HG02938 (cell line): ENCODE results near the gene TRIM60.
"Not testable (repeated sequence)": the region's sequence is repeated elsewhere in the genome, so short reads cannot be mapped to it uniquely, and the experiment has no call there.

Experiments used
- ATAC-seq: cut with Tn5 transposase; IDR thresholded peaks from one replicate; pipeline ENCODE4 v1.9.1; 2021; ENCODE audit warnings: mild to moderate bottlenecking, moderate library complexity; ENCODE audit not compliant: unreplicated experiment

The TRIM60 gene

GRCh38 chr4:165031436-165032211 lies at the start of gene TRIM60:
TSS of gene TRIM60 (plus strand) at chr4:165031999. CDS start at chr4:165040073, 8,074 bp downstream.
- ATAC-seq = no peak

DNA sequence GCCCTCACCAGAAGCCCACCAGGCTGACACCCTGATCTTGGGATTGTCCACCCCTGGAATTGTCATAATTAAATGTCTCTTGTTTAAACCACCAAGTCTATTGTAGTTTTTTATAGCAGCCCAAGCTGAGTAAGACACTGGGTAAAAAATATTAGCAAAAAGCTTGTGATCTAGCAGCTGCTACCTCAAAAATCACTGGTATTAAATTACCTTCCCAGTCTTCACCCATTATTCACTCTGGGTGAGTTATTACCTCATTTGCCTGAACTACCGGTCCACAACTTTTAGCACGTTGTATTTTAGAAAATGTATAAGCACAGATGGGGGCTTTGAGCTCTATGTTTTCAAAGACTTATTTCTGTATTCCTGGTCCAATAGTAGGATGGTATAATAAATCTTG lies 42.3 kb upstream of the TRIM60 start:
- ATAC-seq = no peak

- ATAC-seq = not testable (repeated sequence)
These were observed 41.0 kb upstream of the TRIM60 start for GRCh38 chr4:164990786-164991185.

DNA sequence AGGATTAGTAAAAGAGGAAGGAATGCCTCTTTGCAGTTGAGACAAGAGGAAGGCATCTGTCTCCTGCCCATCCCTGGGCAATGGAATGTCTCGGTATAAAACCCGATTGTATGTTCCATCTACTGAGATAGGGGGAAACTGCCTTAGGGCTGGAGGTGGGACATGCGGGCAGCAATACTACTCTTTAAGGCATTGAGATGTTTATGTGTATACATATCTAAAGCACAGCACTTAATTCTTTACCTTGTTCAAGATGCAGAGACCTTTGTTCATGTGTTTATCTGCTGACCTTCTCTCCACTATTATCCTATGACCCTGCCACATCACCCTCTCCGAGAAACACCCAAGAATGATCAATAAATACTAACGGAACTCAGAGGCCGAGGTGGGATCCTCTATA lies 35.7 kb upstream of the TRIM60 start:
- not testable (repeated sequence) for ATAC-seq

DNA sequence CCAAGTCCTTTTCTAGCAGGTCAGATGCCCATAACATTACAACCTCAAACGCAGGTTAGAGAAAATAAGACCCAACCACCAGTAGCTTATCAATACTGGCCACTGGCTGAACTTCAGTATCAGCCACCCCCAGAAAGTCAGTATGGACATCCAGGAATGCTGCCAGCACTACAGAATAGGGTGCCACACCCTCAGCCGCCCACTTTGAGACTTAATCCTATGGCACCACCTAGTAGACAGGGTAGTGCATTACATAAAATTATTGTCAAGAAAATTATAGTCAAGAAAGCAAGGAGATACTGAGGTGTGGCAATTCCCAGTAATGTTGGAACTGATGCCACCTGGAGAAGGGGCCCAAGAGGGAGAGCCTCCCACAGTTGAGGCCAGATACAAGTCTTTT lies 34.5 kb upstream of the TRIM60 start:
- ATAC-seq = no peak

GRCh38 chr4:164997941-164998340 lies 33.9 kb upstream of the TRIM60 start:
- no peak for ATAC-seq

GRCh38 chr4:164998526-164999080 lies 33.2 kb upstream of the TRIM60 start:
- not testable (repeated sequence) for ATAC-seq

DNA sequence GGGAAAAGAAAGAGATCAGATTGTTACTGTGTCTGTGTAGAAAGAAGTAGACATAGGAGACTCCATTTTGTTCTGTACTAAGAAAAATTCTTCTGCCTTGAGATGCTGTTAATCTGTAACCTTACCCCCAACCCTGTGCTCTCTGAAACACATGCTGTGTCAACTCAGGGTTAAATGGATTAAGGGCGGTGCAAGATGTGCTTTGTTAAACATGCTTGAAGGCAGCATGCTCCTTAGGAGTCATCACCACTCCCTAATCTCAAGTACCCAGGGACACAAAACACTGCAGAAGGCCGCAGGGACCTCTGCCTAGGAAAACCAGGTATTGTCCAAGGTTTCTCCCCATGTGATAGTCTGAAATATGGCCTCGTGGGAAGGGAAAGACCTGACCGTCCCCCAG lies 29.8 kb upstream of the TRIM60 start:
- ATAC-seq = not testable (repeated sequence)

GRCh38 chr4:165005352-165005925 lies 26.4 kb upstream of the TRIM60 start:
- ATAC-seq = no peak

DNA sequence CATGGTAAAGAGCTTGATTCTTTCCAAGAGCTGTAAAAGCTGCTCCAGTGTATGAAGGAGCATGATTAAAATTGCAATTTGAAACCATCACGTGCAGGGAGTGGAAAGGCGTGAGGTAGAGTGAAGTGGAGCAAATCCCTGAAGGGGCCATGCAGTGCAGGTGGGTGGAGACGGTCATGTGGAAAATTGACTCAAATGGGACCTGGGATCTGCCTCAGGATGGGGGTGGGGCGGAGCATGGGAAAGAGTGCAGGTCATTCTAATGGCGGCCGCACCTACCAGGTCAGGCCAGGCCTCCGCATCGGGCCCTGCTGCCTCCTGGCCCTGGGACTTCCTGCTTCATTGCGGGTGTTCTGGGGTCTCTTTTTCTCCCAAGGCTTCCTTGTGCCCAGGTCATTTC lies 25.3 kb upstream of the TRIM60 start:
- no peak for ATAC-seq

GRCh38 chr4:165006886-165007285 lies 24.9 kb upstream of the TRIM60 start:
- no peak for ATAC-seq

- peak; percentile 88 for ATAC-seq
These were observed 22.1 kb upstream of the TRIM60 start for GRCh38 chr4:165009493-165010227.

DNA sequence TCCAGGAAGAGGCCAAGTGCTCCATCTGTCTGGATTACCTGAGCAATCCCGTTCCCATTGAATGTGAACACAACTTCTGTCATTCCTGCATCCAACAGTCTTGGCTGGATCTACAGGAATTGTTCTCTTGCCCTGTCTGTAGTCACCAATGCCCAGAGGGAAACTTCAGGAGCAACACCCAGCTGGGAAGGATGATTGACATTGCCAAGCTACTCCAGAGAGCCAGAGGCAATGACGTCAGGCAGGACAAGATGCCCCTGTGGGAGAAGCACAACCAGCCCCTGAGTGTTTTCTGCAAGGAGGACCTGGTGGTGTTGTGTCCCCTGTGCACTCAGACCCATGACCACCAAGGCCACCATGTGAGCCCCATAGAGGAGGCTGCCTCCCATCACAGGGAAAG lies 21.3 kb upstream of the TRIM60 start:
- ATAC-seq = no peak

DNA sequence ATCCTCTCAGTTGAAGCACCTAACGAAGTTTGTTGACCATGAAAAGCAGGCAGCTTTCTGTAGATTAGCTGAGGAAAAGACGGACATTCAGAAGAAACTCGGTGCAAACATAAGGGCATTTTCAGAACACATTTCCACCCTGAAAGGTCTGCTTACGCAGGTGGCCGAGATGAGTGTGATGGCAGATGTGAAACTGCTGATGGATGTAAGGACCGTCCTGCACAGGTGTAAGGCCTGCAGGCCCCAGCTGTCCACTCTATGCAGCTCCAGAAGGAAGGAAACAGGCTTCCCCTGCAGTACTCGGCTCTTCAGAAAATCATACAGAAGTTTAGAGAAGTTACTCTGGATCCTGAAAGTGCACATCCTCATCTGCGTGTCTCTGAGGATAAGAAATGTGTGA lies 20.8 kb upstream of the TRIM60 start:
- no peak for ATAC-seq

DNA sequence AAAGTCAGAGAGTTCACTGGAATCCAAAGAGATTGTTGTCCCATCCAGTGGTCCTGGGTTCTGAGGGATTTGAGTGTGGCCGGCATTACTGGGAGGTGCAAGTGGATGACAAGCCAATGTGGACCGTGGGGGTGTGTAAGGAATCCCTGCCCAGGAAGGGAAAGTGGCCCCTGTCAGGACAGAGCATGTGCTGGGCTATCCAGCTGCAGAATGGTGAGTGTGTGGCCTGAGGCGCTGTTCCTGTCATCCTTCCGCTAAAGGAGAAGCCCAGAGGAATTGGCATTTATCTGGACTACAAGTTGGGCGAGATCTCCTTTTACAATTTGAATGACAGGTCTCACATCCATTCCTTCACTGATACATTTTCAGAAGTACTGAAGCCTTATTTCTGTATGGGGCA lies 20.4 kb upstream of the TRIM60 start:
- ATAC-seq = no peak

GRCh38 chr4:165013691-165014090 lies 18.1 kb upstream of the TRIM60 start:
- no peak for ATAC-seq

- ATAC-seq = no peak
These were observed 14.8 kb upstream of the TRIM60 start for GRCh38 chr4:165016971-165017370.

GRCh38 chr4:165019995-165020394 lies 11.8 kb upstream of the TRIM60 start:
- ATAC-seq = not testable (repeated sequence)

GRCh38 chr4:165025782-165026181 lies 6.0 kb upstream of the TRIM60 start:
- ATAC-seq = not testable (repeated sequence)

DNA sequence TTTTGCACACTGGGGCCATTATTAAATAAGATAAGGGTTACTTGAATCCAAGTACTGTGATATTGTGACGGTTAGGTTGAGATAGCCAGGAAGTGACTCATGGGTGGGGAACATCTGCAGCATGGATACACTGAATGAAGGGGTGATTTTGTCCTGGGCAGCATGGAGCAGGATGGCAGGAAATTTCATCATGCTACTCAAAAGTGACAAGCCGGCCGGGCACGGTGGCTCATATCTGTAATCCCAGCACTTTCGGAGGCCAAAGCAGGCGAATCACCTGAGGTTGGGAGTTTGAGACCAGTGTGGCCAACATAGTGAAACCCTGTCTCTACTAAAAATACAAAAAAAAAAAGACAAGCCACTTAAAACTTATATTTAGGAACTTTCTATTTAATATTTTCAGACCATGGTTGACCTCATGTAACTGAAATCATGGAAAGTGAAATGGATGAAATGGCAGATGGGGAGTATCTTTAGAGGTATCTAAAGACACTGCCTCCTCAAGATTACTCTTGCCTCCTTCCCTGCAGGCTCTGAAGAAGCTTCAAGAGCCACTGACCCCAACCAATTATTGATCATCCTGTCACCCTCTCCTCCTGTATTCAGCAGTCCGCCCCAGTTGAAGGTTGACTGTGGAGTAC lies 3.9 kb upstream of the TRIM60 start:
- ATAC-seq = no peak

- no peak for ATAC-seq
These were observed 16.4 kb downstream of the TRIM60 start for GRCh38 chr4:165048170-165048569.
